ENCODE results near the gene ALAS2. TPM values are rescaled to one million over a fixed set of nuclear protein-coding genes. Genes with fewer than 3 reads are reported as not detected.

Gene ALAS2
- total and polyA plus RNA-seq, 2 of the 8 experiments (the other 6 are each of a cell fraction or from before 2014, with no cell fraction given): 0.27 to 0.32 TPM

GRCh38 chrX:55074851-55075467 is 44.2 kb upstream of the ALAS2 start, which contains the start of gene PAGE2B:
Gene PAGE2B, plus strand, starts transcription at chrX:55075030. Its CDS starts 1,012 bp downstream, at chrX:55076042.
- no peak within 1 kb of the TSS for H2AK5ac ChIP-seq (ENCODE audit: low read depth, low read length)
- no peaks in the 10 kb centered on the region for H3K23me2 ChIP-seq (ENCODE audit: low read depth, low read length)
- no peak within 1 kb of the TSS for H2BK15ac ChIP-seq (ENCODE audit: low read length)
- H3K18ac ChIP-seq (ENCODE audit: extremely low read depth, low read length): no peak within 1 kb of the TSS
- H3K27ac ChIP-seq (ENCODE audit: low read depth, low read length): no peak within 1 kb of the TSS
- no peaks in the 10 kb centered on the region for H3K36me3 ChIP-seq (ENCODE audit: control insufficient read depth in 2 of 4, insufficient read depth in 4 of 4, low read length in 3 of 4)
- no peak within 1 kb of the TSS for H4K8ac ChIP-seq (ENCODE audit: extremely low read depth, insufficient read depth, low read length)
- no peaks in the 10 kb centered on the region for H3K4me1 ChIP-seq (replicated peaks in 1 of 4; ENCODE audit: control insufficient read depth in 3 of 4, insufficient read depth in 4 of 4, low read length in 3 of 4)
- H3K23ac ChIP-seq (ENCODE audit: insufficient read length): no peak within 1 kb of the TSS
- H4K20me1 ChIP-seq (replicated peaks in 1 of 2; ENCODE audit: control insufficient read depth in 1 of 2, insufficient read depth in 2 of 2, low read length in 2 of 2): no peaks in the 10 kb centered on the region
- H3K9ac ChIP-seq (replicated peaks in 1 of 4; ENCODE audit: extremely low read depth in 1 of 4, low read depth in 3 of 4, low read length in 3 of 4): no peak within 1 kb of the TSS
- ChIA-PET POLR2A (ENCODE audit: partially characterized antibody) (no interaction called here), CTCF (ENCODE audit: partially characterized antibody) (no interaction called here)
- no peak within 1 kb of the TSS for H4K5ac ChIP-seq (ENCODE audit: insufficient read length, low read depth, low read length)
- no peaks in the 10 kb centered on the region for H3K79me1 ChIP-seq (ENCODE audit: low read depth, low read length)
- H3K4me3 ChIP-seq (ENCODE audit: extremely low read depth in 1 of 4, insufficient read depth in 2 of 4, low read depth in 3 of 4, low read length in 4 of 4): no peak within 1 kb of the TSS
- WGBS, 2 experiments (ENCODE audit: extremely low coverage in 1 of 2, insufficient coverage in 1 of 2, insufficient read length in 1 of 2, insufficient replicate concordance in 2 of 2, low coverage in 1 of 2, low lambda C conversion rate in 2 of 2, missing lambda C conversion rate in 1 of 2): 90% methylated on average over 20 of the region's 36 CpGs; no CpG with 5 or more reads in 1 of the 2 experiments
- H2BK120ac ChIP-seq (replicated peaks; ENCODE audit: low read depth, low read length): no peak within 1 kb of the TSS
- H3K4me2 ChIP-seq (ENCODE audit: insufficient read depth in 1 of 2, low read depth in 2 of 2, low read length in 2 of 2): no peak within 1 kb of the TSS
- H4K91ac ChIP-seq (replicated peaks; ENCODE audit: insufficient read length, low read length): no peak within 1 kb of the TSS
- no peaks in the 10 kb centered on the region for H3K27me3 ChIP-seq (replicated peaks in 1 of 4; ENCODE audit: control insufficient read depth in 3 of 4, extremely low read depth in 1 of 4, insufficient read depth in 3 of 4, low read length in 3 of 4)
- H3K4ac ChIP-seq (replicated peaks; ENCODE audit: insufficient read length, low read depth, low read length): no peak within 1 kb of the TSS
- H3K14ac ChIP-seq (ENCODE audit: insufficient read length): no peak within 1 kb of the TSS
- H2BK20ac ChIP-seq (ENCODE audit: low read length): no peak within 1 kb of the TSS
- no peak for DNase-seq (ENCODE audit: low read depth in 1 of 2, low spot score in 2 of 2)
- H3K56ac ChIP-seq (replicated peaks; ENCODE audit: insufficient read length, low read depth, low read length): no peak within 1 kb of the TSS
- H3K9me3 ChIP-seq (ENCODE audit: insufficient read depth in 2 of 2, low read depth in 1 of 2, low read length in 1 of 2): peaks cover 0 to 9% of the 10 kb centered on the region in 2 experiments; a peak in 2 of 4 replicates
- no peak within 1 kb of the TSS for H2BK12ac ChIP-seq (ENCODE audit: low read depth, low read length)
- H2AFZ ChIP-seq (ENCODE audit: low read length): no peak within 1 kb of the TSS
- no peak within 1 kb of the TSS for H2BK5ac ChIP-seq (ENCODE audit: low read depth, low read length)
- no peak for FAIRE-seq
- no peaks in the 10 kb centered on the region for H3K79me2 ChIP-seq (ENCODE audit: control insufficient read depth in 1 of 2, insufficient read depth in 2 of 2, low read length in 2 of 2)
- TF ChIP-seq JUND (IDR thresholded peaks at IDR 0.05; ENCODE audit: low read length) (no peak), TAF7 (optimal IDR thresholded peaks at IDR 0.05; ENCODE audit: borderline replicate concordance, low read depth, low read length) (no peak), SP1 (IDR thresholded peaks at IDR 0.05; ENCODE audit: low read depth, low read length) (no peak), HDAC2 (IDR thresholded peaks at IDR 0.05; ENCODE audit: borderline replicate concordance in 1 of 2, low read depth in 2 of 2, low read length in 2 of 2) (no peak), SIRT6 (IDR thresholded peaks at IDR 0.05; ENCODE audit: low read length) (no peak), BRCA1 (IDR thresholded peaks at IDR 0.05; ENCODE audit: low read depth, low read length) (no peak), JUN (IDR thresholded peaks at IDR 0.05; ENCODE audit: low read depth, low read length) (no peak), BACH1 (IDR thresholded peaks at IDR 0.05; ENCODE audit: low read length) (no peak), SRF (IDR thresholded peaks at IDR 0.05; ENCODE audit: low read depth, low read length) (no peak), PHF8 (conservative IDR thresholded peaks at IDR 0.05; ENCODE audit: low read depth, low read length) (no peak), CHD1 (IDR thresholded peaks at IDR 0.05; ENCODE audit: low read depth, low read length) (no peak), RFX5 (IDR thresholded peaks at IDR 0.05; ENCODE audit: borderline replicate concordance, low read depth, low read length) (no peak), RAD21 (IDR thresholded peaks at IDR 0.05 in 1 of 2, conservative IDR thresholded peaks at IDR 0.05 in 1 of 2; ENCODE audit: low read depth in 2 of 2, low read length in 2 of 2) (no peak)
